HepG2 (cell line): ENCODE results near the gene TRMT1. TPM values are rescaled to one million over a fixed set of nuclear protein-coding genes. Genes with fewer than 3 reads are reported as not detected.
A peak's percentile ranks its signal among the peaks of the same experiment; 100 is the strongest.

Source experiments
- ATAC-seq: fragments of 200-7000 bp; cut with Tn5 transposase; 3 replicates; pipeline ENCODE4 v1.9.1; 2020; ENCODE audit warnings: mild to moderate bottlenecking, moderate library complexity
- BruUV-seq: library from RNA; stranded (reverse); fragments of 400-500 nt; replicated peaks from 2 replicates; lab custom pipeline; 2021; lab: Mats Ljungman, UMichigan
- CTCF ChIA-PET: fragments of 300-600 bp; formaldehyde crosslinking; extraction: SDS; loops from one replicate; lab custom pipeline; 2021; ENCODE audit warnings: low total read pairs, inconsistent platforms, low intra/inter-chr PET ratio; lab: Yijun Ruan, JAX
- POLR2A ChIA-PET: fragments of 350-600 bp; sonication (Branson Sonifier 250); formaldehyde crosslinking; loops from one replicate; lab custom pipeline; 2020; ENCODE audit warnings: antibody characterized with exemption, inconsistent platforms; lab: Yijun Ruan, JAX
- DNase-seq: peaks from one replicate; pipeline ENCODE4 v3.0.0-alpha.2; 2015; ENCODE audit warnings: low spot score
- FAIRE-seq: peaks from 3 replicates; lab custom pipeline; 2011; peaks lifted over from hg19 to GRCh38; lab: Jason Lieb, UNC
- H2AFZ ChIP-seq: one replicate; pipeline ENCODE4 v1.6.1; 2011; ENCODE audit warnings: low read length, inconsistent platforms
- H3K27ac ChIP-seq: fragments of 300-600 bp; 3 replicates; pipeline ENCODE4 v1.8.0; 2011; ENCODE audit warnings: mixed run types, mild to moderate bottlenecking, mixed read lengths, low read length, inconsistent platforms; ENCODE audit not compliant: insufficient read depth; ENCODE audit errors: extremely low read length
- H3K27me3 ChIP-seq, 2 experiments: fragments of 200-600 bp in 1 of 2; 2 replicates in 1 of 2; 3 replicates in 1 of 2; pipeline versions ENCODE4 v1.6.0 to v1.8.0; 2011; ENCODE audit warnings: low read length in 2 of 2, mild to moderate bottlenecking in 2 of 2, moderate library complexity in 2 of 2, inconsistent platforms in 1 of 2; ENCODE audit not compliant: insufficient read depth in 2 of 2, control insufficient read depth in 1 of 2
- H3K36me3 ChIP-seq, 2 experiments: fragments of 200-600 bp in 1 of 2; replicated peaks in 1 of 2; 2 replicates in 1 of 2; 3 replicates in 1 of 2; pipeline versions ENCODE4 v1.5.1 to v1.8.0; 2011; ENCODE audit warnings: low read length in 2 of 2, inconsistent platforms in 1 of 2; ENCODE audit not compliant: insufficient read depth in 2 of 2, control insufficient read depth in 1 of 2
- H3K4me1 ChIP-seq: 2 replicates; pipeline ENCODE4 v1.5.1; 2012; ENCODE audit warnings: low read length, inconsistent platforms; ENCODE audit not compliant: insufficient read depth
- H3K4me2 ChIP-seq: 2 replicates; pipeline ENCODE4 v1.6.0; 2011; ENCODE audit warnings: low read depth, low read length, inconsistent platforms
- H3K4me3 ChIP-seq, 3 experiments: fragments of 200-600 bp in 1 of 3; sonication (generic), shearing (Covaris generic) in 1 of 3; replicated peaks in 1 of 3; 2 replicates each; pipeline ENCODE4 v1.5.1; 2011 to 2016; ENCODE audit warnings: low read length in 3 of 3, inconsistent platforms in 2 of 3, low read depth in 2 of 3, mild to moderate bottlenecking in 2 of 3, control low read depth in 1 of 3, mixed read lengths in 1 of 3; ENCODE audit not compliant: insufficient read depth in 1 of 3
- H3K79me2 ChIP-seq: one replicate; pipeline ENCODE4 v1.6.1; 2011; ENCODE audit warnings: low read length, inconsistent platforms; ENCODE audit not compliant: insufficient read depth
- H3K9ac ChIP-seq: 2 replicates; pipeline ENCODE4 v1.6.0; 2011; ENCODE audit warnings: mild to moderate bottlenecking, low read depth, low read length, inconsistent platforms; ENCODE audit not compliant: insufficient read depth
- H3K9me3 ChIP-seq: 2 replicates; pipeline ENCODE4 v1.5.1; 2012; ENCODE audit warnings: mild to moderate bottlenecking, low read length
- H4K20me1 ChIP-seq: 2 replicates; pipeline ENCODE4 v1.6.0; 2011; ENCODE audit warnings: inconsistent platforms, mild to moderate bottlenecking, low read length, moderate library complexity; ENCODE audit not compliant: insufficient read depth
- MBD4 ChIP-seq: IDR thresholded peaks from 2 replicates; pipeline ENCODE4 v1.6.1; 2012; ENCODE audit warnings: low read length, inconsistent platforms, borderline replicate concordance
- MNT ChIP-seq: fragments of 450-650 bp; IDR thresholded peaks from 2 replicates; pipeline ENCODE4 v1.6.1; 2016
- NR2F6 ChIP-seq, 2 experiments: IDR thresholded peaks; 2 replicates each; pipeline ENCODE4 v1.6.1; 2016; ENCODE audit warnings: antibody characterized with exemption in 1 of 2, mild to moderate bottlenecking in 1 of 2
- POLR2AphosphoS2 ChIP-seq: IDR thresholded peaks from 2 replicates; pipeline ENCODE4 v1.6.1; 2011; ENCODE audit warnings: low read depth, low read length, improper control_type of control experiment
- RBM22 ChIP-seq: fragments of 200-400 bp; formaldehyde crosslinking; optimal IDR thresholded peaks from 2 replicates; pipeline ENCODE3; 2017; ENCODE audit warnings: mild to moderate bottlenecking, low read length, moderate library complexity
- TSC22D2 ChIP-seq: sonication (generic); formaldehyde crosslinking; IDR thresholded peaks from 2 replicates; pipeline ENCODE4 v1.5.1; 2020; ENCODE audit warnings: missing genetic modification reagents, mild to moderate bottlenecking, borderline replicate concordance
- ZNF382 ChIP-seq: sonication (generic); formaldehyde crosslinking; IDR thresholded peaks from 2 replicates; pipeline ENCODE4 v1.5.0; 2020; ENCODE audit warnings: missing genetic modification reagents, mild to moderate bottlenecking, borderline replicate concordance
- ZSCAN22 ChIP-seq: sonication (generic); formaldehyde crosslinking; IDR thresholded peaks from 2 replicates; pipeline ENCODE4 v1.4.0; 2020; ENCODE audit warnings: mild to moderate bottlenecking, missing genetic modification reagents
- ZXDC ChIP-seq: sonication (generic); formaldehyde crosslinking; IDR thresholded peaks from 2 replicates; pipeline ENCODE4 v1.5.0; 2020; ENCODE audit warnings: mild to moderate bottlenecking, missing genetic modification reagents
- WGBS: methylation state at CpG from one replicate; pipeline ENCODE4 v1.1.6; 2017; ENCODE audit warnings: low lambda C conversion rate; 5-methylcytosine and 5-hydroxymethylcytosine counted together
- in situ Hi-C: cut with HindIII; loops from 2 replicates; pipeline ENCODE4 v1.10.0; 2017; ENCODE audit warnings: low pct_unique_long_range_greater_than_20kb; ENCODE audit not compliant: extremely low pct_ligation_motif_present
- intact Hi-C: fragments of 100-400 bp; cut with micrococcal nuclease; formaldehyde crosslinking; loops from one replicate; pipeline ENCODE4 v1.10.0; 2022; ENCODE audit not compliant: unreplicated experiment
- polyA plus RNA-seq, 8 experiments: library from polyadenylated mRNA; depleted of rRNA in 3 of 8; stranded (reverse) in 7 of 8; unstranded in 1 of 8; fragments of >200 nt; fragmentation: Illumina TruSeq in 4 of 8; extraction: Trizol in 4 of 8; gene quantifications; 2 replicates each; pipeline versions ENCODE4 v1.2.1 to v1.2.3, GENCODE V29; 2011 to 2016; ENCODE audit warnings: low read depth in 4 of 8, missing spikeins in 1 of 8, mixed read lengths in 1 of 8; ENCODE audit not compliant: insufficient read depth in 1 of 8
- total RNA-seq, 5 experiments: library from RNA; depleted of rRNA; stranded (reverse); fragments of >200 nt; fragmentation: Illumina TruSeq; extraction: Trizol; gene quantifications; 2 replicates each; pipeline ENCODE4 v1.2.3, GENCODE V29; 2016; ENCODE audit warnings: low read depth in 1 of 5
- TF ChIP-seq, protein P1 (sequence below): sonication (generic); formaldehyde crosslinking; conservative IDR thresholded peaks from 2 replicates; pipeline ENCODE4 v1.4.0; 2020; ENCODE audit warnings: missing genetic modification reagents

Gene TRMT1
- total and polyA plus RNA-seq, 2 of the 13 experiments (the other 11 are each of a cell fraction or from before 2014, with no cell fraction given), result 35.5 to 44.1 TPM

DNA sequence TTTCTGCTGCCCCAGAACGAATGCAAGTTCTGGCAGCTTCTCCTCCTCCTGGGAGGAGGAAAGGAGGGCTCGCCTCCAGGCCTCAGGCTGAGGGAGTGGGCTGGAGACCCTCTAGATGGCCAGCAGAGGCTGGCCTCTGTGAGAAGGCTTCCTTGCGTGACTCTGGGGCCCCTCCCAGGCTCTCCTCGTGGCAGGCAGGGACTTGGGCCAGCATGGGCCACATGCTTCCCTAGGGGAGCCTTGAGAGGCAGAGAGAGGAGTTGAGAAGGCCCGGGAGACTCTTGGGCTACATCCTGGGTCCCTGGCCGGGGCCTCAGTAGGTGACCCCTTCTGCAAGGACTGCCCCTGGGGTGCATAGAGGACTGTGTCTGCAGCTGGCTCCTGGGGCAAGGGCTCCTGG lies 39.8 kb downstream of the TRMT1 start (continued):
- TF ChIP-seq ZXDC, result no peak
- TF ChIP-seq NR2F6 (IDR thresholded peaks at IDR 0.05), result no peak
- TF ChIP-seq NR2F6 (CRISPR knock-in tag; IDR thresholded peaks at IDR 0.05), result no peak
- TF ChIP-seq ZNF382, result no peak
- TF ChIP-seq POLR2AphosphoS2, result no peak
- no peak for TF ChIP-seq ZSCAN22 (CRISPR knock-in tag)
- TF ChIP-seq MBD4, result no peak

DNA sequence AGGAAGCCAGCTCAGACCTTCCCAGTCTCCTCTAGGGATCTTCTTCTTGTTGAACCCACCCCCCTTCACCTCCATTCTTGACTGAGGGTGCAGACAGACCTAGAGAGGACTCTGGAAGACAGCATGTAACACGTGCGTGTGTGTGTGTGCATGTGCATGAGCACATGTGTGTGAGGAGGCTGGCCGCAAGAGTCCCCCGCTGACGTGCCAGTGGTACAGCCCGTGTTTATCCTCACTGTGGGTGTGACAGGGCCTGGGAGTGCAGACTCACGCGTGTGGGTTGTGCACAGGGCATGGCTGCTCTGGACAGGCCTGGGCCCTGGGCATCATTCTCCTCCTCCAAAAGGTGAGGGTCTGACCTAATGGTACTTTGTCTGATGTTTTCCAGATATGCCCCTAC lies 40.2 kb downstream of the TRMT1 start:
- no peak overlapping the region for H3K4me2 ChIP-seq
- H3K9me3 ChIP-seq, result no peaks in the 10 kb centered on the region
- TF ChIP-seq, protein P1, sequence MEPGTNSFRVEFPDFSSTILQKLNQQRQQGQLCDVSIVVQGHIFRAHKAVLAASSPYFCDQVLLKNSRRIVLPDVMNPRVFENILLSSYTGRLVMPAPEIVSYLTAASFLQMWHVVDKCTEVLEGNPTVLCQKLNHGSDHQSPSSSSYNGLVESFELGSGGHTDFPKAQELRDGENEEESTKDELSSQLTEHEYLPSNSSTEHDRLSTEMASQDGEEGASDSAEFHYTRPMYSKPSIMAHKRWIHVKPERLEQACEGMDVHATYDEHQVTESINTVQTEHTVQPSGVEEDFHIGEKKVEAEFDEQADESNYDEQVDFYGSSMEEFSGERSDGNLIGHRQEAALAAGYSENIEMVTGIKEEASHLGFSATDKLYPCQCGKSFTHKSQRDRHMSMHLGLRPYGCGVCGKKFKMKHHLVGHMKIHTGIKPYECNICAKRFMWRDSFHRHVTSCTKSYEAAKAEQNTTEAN, result no peak
- TF ChIP-seq TSC22D2 (CRISPR knock-in tag) (no peak), MNT (peak; percentile 65), RBM22 (peak; percentile 23)
- CTCF ChIA-PET, result no interaction called here
- H3K4me1 ChIP-seq, result no peaks in the 10 kb centered on the region
- H3K79me2 ChIP-seq, result no peaks in the 10 kb centered on the region
- WGBS, result 100% methylated on average over 7 of the region's 8 CpGs
- no peak for FAIRE-seq
- H4K20me1 ChIP-seq, result no peaks in the 10 kb centered on the region
- H3K36me3 ChIP-seq, result peaks cover 20 to 56% of the 10 kb centered on the region in 2 experiments; a peak in 4 of 5 replicates
- POLR2A ChIA-PET, result no interaction called here
- intact Hi-C loops, result no loop called here
- H3K4me3 ChIP-seq, result no peak overlapping the region
- H3K27ac ChIP-seq, result no peak overlapping the region
- no TSS peak for BruUV-seq
- no peak overlapping the region for H2AFZ ChIP-seq
- in situ Hi-C loops, result no loop called here
- no peak overlapping the region for H3K9ac ChIP-seq
- DNase-seq, result no peak
- no peaks in the 10 kb centered on the region for H3K27me3 ChIP-seq
- ATAC-seq, result no peak
